Ishikawa (cell line): Measurements from ENCODE around the gene CRHBP.

Experiments
- EGR1 ChIP-seq: IDR thresholded peaks from 2 replicates; pipeline ENCODE4 v1.6.1; 2012
- EP300 ChIP-seq: IDR thresholded peaks from 2 replicates; pipeline ENCODE4 v1.6.1; 2012; ENCODE audit warnings: borderline replicate concordance
- MAX ChIP-seq: IDR thresholded peaks from 2 replicates; pipeline ENCODE4 v1.6.1; 2012
- RAD21 ChIP-seq: IDR thresholded peaks from 2 replicates; pipeline ENCODE4 v1.6.1; 2012; ENCODE audit warnings: low read depth
- REST ChIP-seq: IDR thresholded peaks from 2 replicates; pipeline ENCODE4 v1.6.1; 2012; ENCODE audit warnings: low read depth, mild to moderate bottlenecking
- TAF1 ChIP-seq: IDR thresholded peaks from 2 replicates; pipeline ENCODE4 v1.6.1; 2012; ENCODE audit warnings: low read depth, mild to moderate bottlenecking
- USF1 ChIP-seq: IDR thresholded peaks from 2 replicates; pipeline ENCODE4 v1.6.1; 2012
- YY1 ChIP-seq: IDR thresholded peaks from 2 replicates; pipeline ENCODE4 v1.6.1; 2012; ENCODE audit warnings: low read depth

GRCh38 chr5:76941000-76941399 lies 11.8 kb upstream of the CRHBP start:
- no peak for TF ChIP-seq YY1
- no peak for TF ChIP-seq MAX
- no peak for TF ChIP-seq REST
- TF ChIP-seq EP300, result no peak
- TF ChIP-seq TAF1, result no peak
- TF ChIP-seq EGR1, result no peak
- no peak for TF ChIP-seq RAD21
- no peak for TF ChIP-seq USF1
